ENCODE data around the gene NANOS2. TPM values are rescaled to one million over a fixed set of nuclear protein-coding genes. Genes with fewer than 3 reads are reported as not detected.

Gene NANOS2
- total and polyA plus RNA-seq, 2 of the 4 experiments (the other 2 are of a cell fraction) = not detected

- TF ChIP-seq MAZ (IDR thresholded peaks at IDR 0.05; ENCODE audit: borderline replicate concordance, low read depth, low read length) (no peak), POLR2A (IDR thresholded peaks at IDR 0.05; ENCODE audit: low read depth, low read length) (no peak), USF2 (IDR thresholded peaks at IDR 0.05; ENCODE audit: low read depth, low read length) (peak; percentile 95), CHD1 (IDR thresholded peaks at IDR 0.05; ENCODE audit: low read depth, low read length) (no peak), MXI1 (IDR thresholded peaks at IDR 0.05; ENCODE audit: borderline replicate concordance, low read depth, low read length) (peak; percentile 69; the same call in 1 of the 2 replicates), ELK1 (IDR thresholded peaks at IDR 0.05; ENCODE audit: borderline replicate concordance, low read depth, low read length) (no peak), SMC3 (IDR thresholded peaks at IDR 0.05; ENCODE audit: low read depth, low read length) (no peak), BHLHE40 (IDR thresholded peaks at IDR 0.05; ENCODE audit: low read depth, low read length) (no peak), FOS (IDR thresholded peaks at IDR 0.05; ENCODE audit: low read depth, low read length) (peak; percentile 47; the same call in 1 of the 2 replicates)
- H3K23ac ChIP-seq (ENCODE audit: low read depth, low read length) = no peak overlapping the region
- H3K18ac ChIP-seq (ENCODE audit: low read depth, low read length) = no peak overlapping the region
- H3K14ac ChIP-seq (replicated peaks; ENCODE audit: low read depth, low read length) = 0 out of 2 replicates have a peak overlapping the region, but pooled peaks have one; percentile 1
- no peak overlapping the region for H2BK5ac ChIP-seq (ENCODE audit: low read depth, low read length, poor library complexity, severe bottlenecking)
- H3K27ac ChIP-seq (ENCODE audit: insufficient read depth, low read length) = no peak overlapping the region; the same call in 1 of the 2 replicates
- H4K8ac ChIP-seq (ENCODE audit: low read depth in 2 of 2, low read length in 2 of 2) = peak overlapping the region; percentile 31 to 33; a peak in 2 of 4 replicates
- H2BK15ac ChIP-seq (ENCODE audit: low read depth, low read length) = no peak overlapping the region
- H3K9me1 ChIP-seq (ENCODE audit: insufficient read depth, low read length) = no peaks in the 10 kb centered on the region
- no peaks in the 10 kb centered on the region for H3K36me3 ChIP-seq (ENCODE audit: control insufficient read depth, insufficient read depth, low read length)
- 0 out of 2 replicates have a peak overlapping the region, but pooled peaks have one; percentile 7 for H2AK5ac ChIP-seq (ENCODE audit: low read depth, low read length)
- no peak overlapping the region for H4K5ac ChIP-seq (ENCODE audit: low read depth, low read length)
- peak overlapping the region; percentile 59 for H2AFZ ChIP-seq (replicated peaks; ENCODE audit: low read length, poor library complexity)
- ChIA-PET POLR2A (ENCODE audit: unreplicated experiment) (no interaction called here), CTCF (no interaction called here)
- no TSS peak for BruUV-seq (replicated peaks)
- ATAC-seq (ENCODE audit: low read depth) (peak; percentile 99), DNase-seq (peak; percentile 84)
- peak overlapping the region; percentile 31 for H3K4me2 ChIP-seq (ENCODE audit: low read depth, low read length)
- dilution Hi-C loops (cut with HindIII; ENCODE audit: low sequenced_read_pairs, unreplicated experiment) = no loop called here
- 0 out of 2 replicates have a peak overlapping the region, but pooled peaks have one; percentile 45 for H3K56ac ChIP-seq (ENCODE audit: extremely low read depth, insufficient read depth, low read length)
- peaks cover 12% of the 10 kb centered on the region for H3K27me3 ChIP-seq (ENCODE audit: control insufficient read depth, insufficient read depth, low read length)
- no peaks in the 10 kb centered on the region for H3K9me3 ChIP-seq (ENCODE audit: control insufficient read depth, insufficient read depth, low read length)
- no peak overlapping the region for H2AK9ac ChIP-seq (replicated peaks; ENCODE audit: low read depth, low read length, poor library complexity)
- no peak overlapping the region for H3K9ac ChIP-seq (ENCODE audit: low read depth, low read length)
- in situ Hi-C loops (cut with MboI; ENCODE audit: low sequenced_read_pairs) = no loop called here
- no peaks in the 10 kb centered on the region for H4K20me1 ChIP-seq (ENCODE audit: insufficient read depth, low read length)
- WGBS, 2 experiments (ENCODE audit: extremely low coverage in 2 of 2, insufficient read length in 1 of 2) = 7% methylated on average over 19 of the region's 33 CpGs; no CpG with 5 or more reads in 1 of the 2 experiments
- H3K4me1 ChIP-seq (ENCODE audit: control insufficient read depth, insufficient read depth, low read length) = no peaks in the 10 kb centered on the region
- H2BK120ac ChIP-seq (ENCODE audit: low read depth, low read length) = no peak overlapping the region
- peak overlapping the region; percentile 52; the same call in 1 of the 2 replicates for H3K4ac ChIP-seq (ENCODE audit: low read depth, low read length)
- H3K4me3 ChIP-seq (ENCODE audit: insufficient read depth, low read depth, low read length) = no peak overlapping the region
- H4K91ac ChIP-seq (ENCODE audit: insufficient read depth, low read depth, low read length) = no peak overlapping the region
- intact Hi-C loops (cut with micrococcal nuclease) = loop anchor here (10.0 kb wide), 1 partner anchor 67 kb away; the partner anchor contains the start of gene CCDC61
- no peaks in the 10 kb centered on the region for H3K79me1 ChIP-seq (ENCODE audit: low read depth in 1 of 2, low read length in 2 of 2)
- no peak overlapping the region for H2BK20ac ChIP-seq (ENCODE audit: low read depth, low read length)
Measured at GRCh38 chr19:45927565-45928261, 13.1 kb upstream of the NANOS2 start.
